Esophagus muscularis mucosa (tissue), 3 donors: ENCODE results near the gene CFAP54.

Source experiments
- POLR2A ChIP-seq: fragments of 450-650 bp; IDR thresholded peaks from one replicate; pipeline ENCODE4 v1.6.1; 2017; ENCODE audit warnings: antibody characterized with exemption, moderate library complexity, mild to moderate bottlenecking, low read depth
- TF ChIP-seq, protein P1 (sequence below), 3 experiments: fragments of 200-600 bp in 2 of 3; fragments of 450-650 bp in 1 of 3; sonication (generic) in 2 of 3; IDR thresholded peaks; one replicate each; pipeline ENCODE4 v1.5.1; 2017 to 2019; ENCODE audit warnings: antibody characterized with exemption in 3 of 3, mild to moderate bottlenecking in 2 of 3, moderate library complexity in 1 of 3

DNA sequence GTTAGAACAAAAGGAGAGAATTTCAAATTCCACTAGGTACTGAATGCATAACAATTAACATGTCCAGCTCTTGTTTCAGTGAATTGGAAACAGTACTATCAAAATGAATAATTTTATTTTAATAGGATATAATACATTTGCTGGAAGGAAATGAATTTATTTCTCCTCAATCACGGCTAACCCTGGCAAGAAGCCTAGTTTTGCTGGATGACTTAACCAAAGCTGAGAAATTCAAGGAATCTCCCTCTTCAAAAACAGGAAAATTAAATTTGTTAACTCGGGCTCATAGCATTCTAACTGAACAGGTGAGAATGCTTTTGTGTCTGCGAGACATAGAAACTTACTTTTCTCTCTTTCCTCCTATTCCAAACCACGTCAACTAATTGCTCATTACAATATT, 254.2 kb downstream of the CFAP54 start:
- TF ChIP-seq, protein P1, sequence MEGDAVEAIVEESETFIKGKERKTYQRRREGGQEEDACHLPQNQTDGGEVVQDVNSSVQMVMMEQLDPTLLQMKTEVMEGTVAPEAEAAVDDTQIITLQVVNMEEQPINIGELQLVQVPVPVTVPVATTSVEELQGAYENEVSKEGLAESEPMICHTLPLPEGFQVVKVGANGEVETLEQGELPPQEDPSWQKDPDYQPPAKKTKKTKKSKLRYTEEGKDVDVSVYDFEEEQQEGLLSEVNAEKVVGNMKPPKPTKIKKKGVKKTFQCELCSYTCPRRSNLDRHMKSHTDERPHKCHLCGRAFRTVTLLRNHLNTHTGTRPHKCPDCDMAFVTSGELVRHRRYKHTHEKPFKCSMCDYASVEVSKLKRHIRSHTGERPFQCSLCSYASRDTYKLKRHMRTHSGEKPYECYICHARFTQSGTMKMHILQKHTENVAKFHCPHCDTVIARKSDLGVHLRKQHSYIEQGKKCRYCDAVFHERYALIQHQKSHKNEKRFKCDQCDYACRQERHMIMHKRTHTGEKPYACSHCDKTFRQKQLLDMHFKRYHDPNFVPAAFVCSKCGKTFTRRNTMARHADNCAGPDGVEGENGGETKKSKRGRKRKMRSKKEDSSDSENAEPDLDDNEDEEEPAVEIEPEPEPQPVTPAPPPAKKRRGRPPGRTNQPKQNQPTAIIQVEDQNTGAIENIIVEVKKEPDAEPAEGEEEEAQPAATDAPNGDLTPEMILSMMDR (IDR thresholded peaks at IDR 0.05) = no peak
- no peak for TF ChIP-seq POLR2A
